T1000 (cell line): ENCODE measurements around the gene ULK4.
A peak's percentile ranks its signal among the peaks of the same experiment; 100 is the strongest.

Experiments
- DNase-seq: peaks from one replicate; lab custom pipeline; 2025; ENCODE audit warnings: mixed read lengths; lab: John Stamatoyannopoulos, UW

ULK4 gene

DNA sequence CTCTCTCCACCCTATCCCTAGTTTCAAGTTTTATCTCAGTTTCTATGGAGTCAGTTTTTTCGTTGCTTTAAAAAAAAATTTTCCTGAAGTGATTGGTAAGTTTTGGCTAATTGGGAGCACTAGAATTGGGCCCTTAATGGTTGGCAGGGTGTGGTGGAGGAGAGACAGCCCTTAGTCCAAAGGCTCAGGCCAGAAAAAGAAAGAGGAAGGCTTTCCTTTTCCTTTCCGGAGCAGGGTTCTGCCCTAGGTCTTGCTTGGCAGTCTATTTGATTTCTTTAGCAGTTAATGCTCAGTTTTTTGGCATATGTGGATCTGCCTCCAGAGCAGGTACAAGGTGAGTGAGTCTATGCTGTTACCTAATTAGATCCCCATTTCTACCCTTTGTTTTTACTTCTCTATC, 739.9 kb downstream of the ULK4 start:
- DNase-seq: no peak

DNA sequence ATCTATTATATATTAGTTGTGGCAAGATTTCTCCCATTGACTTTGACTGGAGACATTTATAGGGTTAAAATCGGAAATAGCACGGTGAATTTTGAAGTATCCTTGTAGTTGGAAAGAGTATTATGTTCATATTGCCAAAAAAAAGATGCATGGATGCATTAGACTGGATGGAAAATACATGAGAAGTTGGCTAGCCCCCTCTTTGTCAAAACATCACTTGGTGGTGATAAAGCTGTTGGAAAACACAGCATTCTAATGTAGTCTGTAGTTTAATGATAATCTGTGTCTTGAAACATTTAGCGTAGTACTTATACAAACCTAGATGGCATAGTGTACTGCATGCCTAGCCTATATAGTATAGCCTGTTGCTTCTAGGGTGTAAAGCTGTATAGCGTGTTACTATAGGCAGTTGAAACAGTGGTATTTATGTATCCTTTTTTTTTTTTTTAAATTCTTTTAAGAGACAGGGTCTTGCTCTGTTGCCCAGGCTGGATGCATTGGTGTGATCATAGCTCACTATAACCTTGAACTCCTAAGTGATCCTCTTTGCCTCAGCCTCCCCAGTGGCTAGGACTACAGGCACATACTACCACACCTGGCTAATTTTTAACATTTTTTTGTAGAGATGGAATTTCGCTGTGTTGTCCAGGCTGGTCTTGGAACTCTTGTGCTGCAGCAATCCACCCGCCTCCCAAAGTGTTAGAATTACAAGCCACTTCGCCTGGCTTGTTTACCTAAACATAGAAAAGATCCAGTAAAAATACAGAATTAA, 740.8 kb downstream of the ULK4 start:
- DNase-seq: no peak

DNA sequence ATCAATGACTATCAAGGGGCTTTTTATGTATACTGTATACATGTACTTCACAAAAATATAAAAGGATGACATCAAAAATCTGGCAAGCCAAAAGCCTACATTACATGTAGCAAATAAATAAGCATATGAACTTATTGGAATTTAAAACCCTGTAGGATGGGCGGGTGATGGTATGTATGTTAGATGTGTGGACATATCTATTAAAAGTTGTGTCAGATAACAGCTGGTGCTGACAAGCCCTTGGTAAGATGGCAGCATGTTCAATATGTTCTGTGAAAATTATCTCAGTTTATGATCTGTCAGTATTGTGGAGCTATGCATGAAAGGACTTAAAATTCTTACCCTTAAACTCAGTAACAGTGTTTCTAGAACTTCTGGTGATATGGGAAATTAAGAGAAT, 742.5 kb downstream of the ULK4 start:
- DNase-seq: no peak

DNA sequence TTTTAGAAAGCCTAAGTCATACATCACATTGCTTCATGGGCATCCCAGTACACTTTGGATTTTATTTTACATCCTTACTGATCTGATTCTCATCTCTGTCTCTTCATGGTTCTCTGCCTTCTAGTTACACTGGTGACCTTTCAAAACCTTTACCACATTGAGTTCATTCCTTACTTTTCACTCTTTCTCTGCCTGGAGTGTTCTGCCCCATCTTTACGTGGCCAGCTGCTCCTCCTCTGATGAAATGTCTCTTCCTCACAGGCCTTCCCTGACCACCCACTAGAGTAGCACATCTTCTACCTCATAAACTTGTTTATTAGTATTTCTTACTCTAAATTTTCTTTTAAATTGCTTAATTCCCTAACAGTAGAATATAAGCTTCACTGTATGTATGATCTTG, 744.9 kb downstream of the ULK4 start:
- no peak for DNase-seq

DNA sequence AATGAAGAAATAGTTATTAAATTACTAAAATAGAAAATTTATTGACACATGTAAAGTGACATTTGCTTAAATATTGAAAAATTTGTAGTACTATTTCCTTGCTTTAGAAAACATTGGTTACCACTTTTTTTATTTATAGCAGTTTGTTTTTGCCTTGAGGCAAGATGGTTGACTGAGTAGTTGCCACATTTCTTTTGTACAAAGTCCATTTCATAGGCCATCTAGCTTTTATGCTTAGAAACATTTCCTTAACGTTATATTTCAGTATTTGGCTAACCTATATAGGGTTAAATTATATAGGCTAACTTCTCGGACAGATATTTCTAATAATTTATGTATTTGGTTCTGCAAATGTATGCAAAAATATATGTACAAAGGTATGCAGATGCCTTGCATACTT, 745.5 kb downstream of the ULK4 start:
- DNase-seq: no peak

DNA sequence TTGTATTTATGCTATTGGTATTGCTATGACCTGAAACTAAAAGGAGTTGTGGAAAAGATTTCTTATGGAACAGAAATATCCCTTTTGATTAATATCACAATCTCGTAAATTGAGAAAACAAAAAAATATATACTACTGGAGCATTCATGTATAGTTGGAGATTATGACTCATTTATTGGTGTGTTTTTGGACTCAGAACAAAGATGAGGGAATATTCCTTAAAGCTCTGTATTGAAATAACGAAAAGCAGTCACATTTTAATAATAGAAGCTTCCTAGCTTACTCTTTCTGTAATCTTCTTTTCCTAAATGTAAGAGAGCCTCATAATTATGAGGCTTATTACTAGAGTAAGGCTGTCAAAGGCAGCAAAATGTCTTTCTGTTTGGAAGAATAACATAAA, 748.3 kb downstream of the ULK4 start:
- DNase-seq: no peak

DNA sequence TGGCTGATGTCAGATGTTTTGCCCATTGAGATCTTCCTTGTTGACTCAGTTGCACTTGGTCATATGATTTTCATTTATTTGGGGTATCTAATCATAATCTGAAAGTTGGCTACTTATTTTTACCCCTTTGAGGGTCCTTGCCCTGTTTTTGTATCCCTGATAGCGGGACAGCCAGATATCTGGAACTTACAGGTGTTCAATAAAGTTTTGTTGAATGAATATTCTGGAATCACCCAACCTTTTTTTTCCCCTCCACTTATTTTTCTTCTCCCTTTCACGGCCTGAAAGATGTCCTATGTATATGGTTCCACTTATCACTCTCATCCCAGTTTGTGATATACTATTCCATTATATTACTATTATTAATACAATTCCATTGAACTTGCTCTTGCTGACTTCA, 749.8 kb downstream of the ULK4 start:
- DNase-seq: no peak

DNA sequence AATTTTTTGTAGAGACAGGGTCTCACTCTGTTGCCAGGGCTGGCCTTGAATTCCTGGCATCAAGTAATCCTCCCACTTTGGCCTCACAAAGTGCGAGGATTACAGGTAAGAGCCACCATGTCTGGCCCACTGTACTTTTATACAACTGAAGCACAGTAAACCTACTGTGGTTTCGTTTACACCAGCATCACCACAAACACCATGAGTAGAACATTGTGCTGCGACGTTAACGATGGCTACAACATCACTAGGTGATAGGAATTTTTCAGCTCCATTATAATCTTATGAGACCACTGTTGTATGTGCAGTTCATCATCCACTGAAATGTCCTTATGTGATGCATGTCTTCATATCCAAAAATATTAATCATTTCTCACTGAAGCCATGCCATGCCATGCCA, 750.9 kb downstream of the ULK4 start:
- no peak for DNase-seq

DNA sequence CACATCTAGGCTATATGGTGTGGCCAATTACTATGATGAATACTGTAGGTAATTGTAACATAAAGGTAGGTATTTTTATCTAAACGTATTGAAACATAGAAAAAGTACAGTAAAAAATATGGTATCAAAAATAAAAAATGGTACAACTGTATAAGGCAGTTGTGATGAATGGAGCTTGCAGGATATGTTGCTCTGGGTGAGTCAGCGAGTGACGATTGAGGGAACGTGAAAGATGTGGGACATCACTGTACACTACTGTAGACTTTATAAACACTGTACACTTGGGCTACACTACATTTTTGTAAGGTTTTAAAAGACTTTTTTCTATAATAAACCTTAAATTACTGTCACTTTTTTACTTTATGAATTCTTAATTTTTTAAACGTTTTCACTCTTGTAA, 752.3 kb downstream of the ULK4 start:
- DNase-seq: no peak

DNA sequence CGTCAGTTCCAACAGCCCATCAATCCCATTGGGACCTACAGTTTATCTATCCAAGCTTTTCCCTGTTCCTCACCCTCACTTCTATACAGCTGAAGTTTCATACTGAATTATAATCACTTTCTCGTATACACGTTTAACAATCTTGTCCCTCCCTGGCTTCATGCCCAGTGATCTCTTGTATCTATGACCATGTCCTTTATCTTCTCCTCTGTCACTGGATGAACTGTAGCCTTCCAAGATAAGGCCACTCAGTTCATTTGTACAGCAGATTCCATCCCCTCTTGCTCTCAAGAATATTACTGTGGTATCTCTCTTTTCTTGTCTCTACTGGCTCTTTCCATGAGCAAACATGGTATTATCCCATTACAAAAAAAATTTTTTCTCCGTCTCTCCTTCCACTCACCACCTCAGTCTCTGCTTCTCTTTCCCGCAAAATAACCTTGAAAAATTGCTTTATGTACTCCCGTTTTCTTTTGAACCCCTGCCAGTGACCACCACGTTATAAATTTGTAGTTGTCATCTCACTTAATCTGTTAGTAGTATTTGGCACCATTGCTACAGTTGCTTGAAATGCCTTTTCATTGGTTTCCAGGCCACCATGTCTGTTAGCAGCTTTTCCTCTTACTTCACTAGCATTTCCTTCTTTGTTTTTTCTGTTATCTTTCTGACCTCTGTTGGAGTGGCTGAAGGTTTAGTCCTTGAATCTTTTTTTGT, 753.2 kb downstream of the ULK4 start:
- no peak for DNase-seq

DNA sequence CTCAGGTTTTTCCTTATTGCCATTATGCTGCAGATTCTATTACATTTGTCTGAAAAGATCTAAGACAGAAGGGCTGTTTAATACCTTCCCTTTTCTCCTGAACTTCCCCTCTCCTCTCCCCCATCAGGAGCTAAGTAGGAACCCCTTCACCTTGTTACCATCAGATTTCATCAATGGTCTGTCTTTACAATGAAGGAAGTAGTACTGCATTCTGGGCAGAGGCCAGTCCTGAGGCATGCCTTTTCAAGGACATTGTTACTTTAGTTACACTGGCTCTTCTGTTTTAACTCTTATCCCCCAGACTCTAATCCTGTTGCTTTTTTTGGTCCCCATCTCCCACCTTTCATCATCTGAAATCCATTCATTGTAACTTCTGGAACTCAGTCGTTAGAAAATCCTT, 754.5 kb downstream of the ULK4 start:
- DNase-seq: no peak

DNA sequence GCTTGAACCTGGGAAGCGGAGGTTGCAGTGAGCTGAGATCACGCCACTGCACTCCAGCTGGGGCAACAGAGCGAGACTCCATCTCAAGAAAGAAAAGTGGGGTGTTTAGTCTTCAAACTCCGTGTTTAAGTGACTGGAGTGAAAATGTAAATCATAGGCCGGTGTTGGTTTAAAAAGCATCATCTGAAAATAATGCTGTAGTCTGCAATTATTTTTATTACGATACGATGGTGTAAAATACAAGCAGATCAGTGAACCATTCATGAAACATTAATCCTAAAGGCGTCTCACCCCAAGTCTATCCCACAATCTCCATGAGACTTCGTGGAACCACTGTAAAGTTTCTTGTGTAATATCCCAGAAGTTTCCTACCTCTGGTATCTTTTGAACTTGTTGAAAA, 756.3 kb downstream of the ULK4 start:
- no peak for DNase-seq

DNA sequence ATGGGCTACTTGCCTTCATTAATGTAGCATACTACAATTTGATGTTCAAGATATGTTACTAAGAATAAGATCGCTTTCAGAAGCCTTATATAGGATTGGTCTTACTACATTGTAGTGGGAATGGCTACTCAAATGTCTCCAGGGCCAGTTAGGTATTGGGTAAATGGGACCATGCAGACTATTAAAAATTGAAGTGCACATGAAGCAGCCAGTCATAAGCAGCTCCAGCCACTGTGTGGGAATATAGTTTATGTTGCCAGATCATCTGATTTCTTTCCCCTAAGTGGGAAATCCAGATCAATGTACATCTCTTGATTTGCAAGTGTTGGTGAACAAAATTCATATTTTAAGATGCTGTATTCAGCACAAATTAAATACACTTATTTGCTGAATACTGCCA, 757.5 kb downstream of the ULK4 start:
- DNase-seq: no peak

DNA sequence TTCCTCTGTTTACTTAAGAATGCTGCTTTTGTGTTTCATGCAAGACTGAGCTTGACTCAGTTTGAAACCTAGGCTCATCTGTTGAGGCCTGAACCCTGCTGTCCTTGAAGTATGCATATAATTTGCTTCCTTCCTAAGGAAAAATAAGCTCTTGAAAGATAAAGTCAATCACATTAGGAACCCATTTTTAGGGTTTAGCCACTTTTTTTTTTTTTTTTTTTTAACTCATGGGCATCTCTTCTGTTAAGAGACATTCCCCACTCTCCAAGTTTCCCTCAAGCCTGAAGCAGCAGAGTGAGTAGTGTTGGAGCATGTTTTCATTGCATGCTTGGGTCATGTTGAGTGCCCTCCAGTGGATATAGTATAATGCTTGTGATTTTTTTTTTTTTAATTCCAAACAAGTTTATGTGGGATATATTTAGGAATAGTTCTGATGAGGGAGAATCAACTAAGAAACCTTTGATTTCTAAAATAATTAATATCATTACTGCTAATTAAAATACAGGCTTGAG, 759.0 kb downstream of the ULK4 start:
- DNase-seq: peak; percentile 3

DNA sequence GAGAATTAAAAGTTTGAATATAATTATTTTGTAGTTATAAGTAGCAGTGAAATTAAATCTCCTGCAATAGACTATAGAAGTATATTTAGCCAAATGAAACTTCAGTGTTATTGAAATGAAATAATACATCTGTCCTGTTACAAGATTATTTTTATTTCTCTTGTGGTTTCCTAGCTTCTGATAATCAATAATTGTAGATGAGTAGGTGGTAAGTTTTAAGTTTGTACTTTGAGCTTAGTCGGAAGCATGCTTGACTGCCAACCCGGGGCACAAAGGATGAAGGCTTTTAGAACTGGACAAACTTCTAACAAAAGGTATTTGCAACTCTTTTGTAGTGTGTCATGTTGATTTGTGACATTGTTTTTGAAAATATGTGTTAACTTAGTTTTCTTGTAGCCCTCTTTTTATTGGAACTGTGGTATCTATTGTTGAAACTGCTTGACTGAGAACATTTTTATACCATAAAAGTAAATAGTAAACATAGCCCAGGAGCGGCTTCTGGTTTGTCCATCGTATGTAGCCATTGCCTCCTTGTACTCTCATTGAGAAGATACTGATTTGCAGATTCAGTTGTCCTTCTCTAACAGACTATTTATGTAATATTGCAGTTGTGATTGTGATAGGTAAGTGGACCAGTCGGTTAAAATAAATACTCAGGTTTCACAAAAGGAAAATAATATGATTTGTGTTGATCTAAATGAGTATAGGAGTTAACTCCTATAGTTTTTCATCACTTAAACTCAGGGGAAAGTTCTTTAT, 759.6 kb downstream of the ULK4 start:
- no peak for DNase-seq

DNA sequence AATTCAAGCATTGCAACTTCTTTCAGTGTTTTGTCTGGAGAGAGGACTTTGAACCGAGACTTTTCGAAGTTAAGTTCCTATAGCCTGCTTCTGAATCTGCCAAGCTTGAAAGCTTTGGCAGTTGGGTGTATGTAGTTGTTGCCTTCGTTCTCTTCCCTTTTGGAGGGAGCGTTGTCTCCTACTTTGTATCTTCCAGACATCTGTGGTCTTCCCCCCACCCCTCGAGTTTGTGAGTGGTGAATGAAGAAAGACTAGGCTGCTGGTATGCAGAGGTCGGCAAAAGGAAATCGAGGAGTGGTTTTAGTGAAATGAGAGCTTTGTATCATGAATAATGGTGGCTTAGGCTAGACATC, 761.3 kb downstream of the ULK4 start:
- DNase-seq: peak; percentile 10

DNA sequence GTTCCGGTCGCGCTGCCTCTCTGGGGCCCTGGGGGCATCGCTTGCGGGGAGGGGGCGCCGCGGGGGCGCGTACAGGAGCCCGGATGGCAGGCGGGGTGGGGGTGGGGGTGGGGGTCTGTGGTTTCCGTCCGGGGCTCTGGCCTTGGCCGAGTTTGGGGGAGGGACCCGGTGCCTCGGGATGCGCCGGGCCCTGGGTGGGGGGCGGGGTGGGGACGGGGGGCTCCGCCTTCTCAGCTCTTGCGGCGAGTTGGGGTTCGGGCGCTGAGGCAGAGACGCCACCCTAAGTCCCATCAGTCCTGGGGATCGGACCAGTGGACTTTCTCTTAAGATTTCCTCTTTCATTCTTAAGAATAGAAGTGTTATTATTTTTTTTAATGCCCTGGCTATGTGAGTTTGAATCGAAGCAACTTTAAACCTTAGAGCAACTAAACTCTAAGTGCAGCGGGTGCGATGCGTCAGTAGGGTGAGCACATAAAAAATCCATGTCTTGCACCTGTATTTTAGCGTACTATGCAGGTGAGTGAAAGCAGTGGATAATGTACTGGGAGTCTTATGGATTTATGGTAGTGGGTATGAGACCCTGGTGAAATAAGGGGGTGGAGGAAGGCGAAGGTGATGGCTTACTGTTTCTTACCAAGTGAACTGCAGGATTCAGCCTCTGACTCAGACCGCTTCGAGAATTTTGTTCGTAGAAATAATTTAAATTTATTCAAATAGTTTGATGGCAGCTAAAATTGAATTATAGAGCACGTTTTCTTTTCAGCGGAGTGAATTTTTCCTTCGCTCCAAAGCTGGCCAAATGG, 761.8 kb downstream of the ULK4 start:
- DNase-seq: no peak

DNA sequence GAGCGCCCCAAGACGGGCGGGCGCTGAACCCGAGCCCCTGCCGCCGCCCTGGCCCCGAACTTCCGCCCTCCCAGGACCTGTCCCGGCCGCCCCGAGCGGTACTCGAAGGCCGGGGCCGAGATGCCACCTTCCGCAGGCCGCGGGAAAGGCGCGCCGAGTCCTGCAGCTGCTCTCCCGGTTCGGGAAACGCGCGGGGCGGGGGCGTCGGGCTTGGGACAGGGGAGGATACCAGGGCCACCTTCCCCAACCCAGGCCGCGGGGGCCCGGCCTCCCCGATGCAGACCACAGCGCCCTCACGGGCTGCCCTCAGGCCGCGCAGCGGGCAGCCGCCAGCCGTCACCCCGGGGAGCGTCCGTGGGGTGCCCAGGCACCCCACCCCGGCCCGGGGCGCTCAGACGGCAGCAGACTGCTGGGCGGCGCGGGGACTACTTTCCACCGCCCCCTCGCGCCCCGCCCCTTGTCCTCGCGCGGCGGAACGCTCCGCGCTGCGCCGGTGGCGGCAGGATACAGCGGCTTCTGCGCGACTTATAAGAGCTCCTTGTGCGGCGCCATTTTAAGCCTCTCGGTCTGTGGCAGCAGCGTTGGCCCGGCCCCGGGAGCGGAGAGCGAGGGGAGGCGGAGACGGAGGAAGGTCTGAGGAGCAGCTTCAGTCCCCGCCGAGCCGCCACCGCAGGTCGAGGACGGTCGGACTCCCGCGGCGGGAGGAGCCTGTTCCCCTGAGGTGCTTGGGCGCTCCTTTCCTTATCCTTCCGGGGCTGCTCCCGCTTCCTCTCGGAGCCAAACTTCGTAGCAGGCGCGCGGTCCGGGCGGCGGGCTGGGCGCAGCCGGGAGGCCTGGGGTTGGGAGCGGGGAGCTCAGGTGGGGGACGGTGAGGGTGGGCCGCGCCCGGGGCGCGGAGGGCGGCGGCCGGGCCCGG, 762.7 kb downstream of the ULK4 start, which contains the start of gene CTNNB1:
Gene CTNNB1, plus strand, starts transcription at position 556 of the 916 bp plus-strand sequence. CDS start 24,564 bp downstream, outside the sequence.
- peak; percentile 92 for DNase-seq

DNA sequence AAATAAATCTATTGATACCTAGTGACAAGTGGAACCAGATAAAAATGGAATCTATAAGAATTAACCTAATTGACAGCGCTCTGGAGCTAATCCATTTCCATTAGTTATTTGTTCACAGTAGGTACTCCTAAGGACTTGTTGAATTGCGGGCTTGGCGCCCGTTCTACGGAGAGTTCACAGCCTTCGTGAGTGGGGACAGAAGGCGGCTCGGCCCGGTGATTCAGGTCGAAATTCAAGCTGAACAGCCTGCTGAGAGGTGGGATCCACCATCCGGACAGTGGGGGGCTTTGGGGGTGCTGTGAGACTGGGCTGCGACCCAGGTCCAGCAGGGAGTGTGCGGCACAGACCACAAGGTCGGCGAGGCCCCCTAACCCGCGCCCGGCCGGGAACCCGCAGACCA, 763.4 kb downstream of the ULK4 start:
- no peak for DNase-seq

DNA sequence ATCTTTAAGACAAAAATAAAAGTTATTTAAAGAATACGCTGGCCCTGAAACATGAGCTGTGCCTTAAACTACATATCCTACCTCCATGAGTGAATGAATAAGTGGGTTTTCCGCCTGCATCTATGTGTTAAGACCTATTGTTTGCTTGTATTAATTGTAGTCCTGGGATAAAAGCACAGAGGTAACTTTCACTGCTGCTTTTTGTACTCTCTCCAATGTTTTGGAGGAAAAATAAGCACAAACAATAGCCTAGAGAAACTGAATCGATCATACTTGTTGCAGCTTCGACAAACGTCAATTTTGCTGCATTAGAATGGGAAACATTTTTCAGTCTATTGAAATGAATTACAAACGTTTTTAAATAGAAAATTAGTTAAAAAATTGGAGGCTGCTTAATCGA, 763.9 kb downstream of the ULK4 start:
- no peak for DNase-seq
